ENCODE measurements around the gene IDUA.
A peak's percentile ranks its signal among the peaks of the same experiment; 100 is the strongest.

IDUA gene

DNA sequence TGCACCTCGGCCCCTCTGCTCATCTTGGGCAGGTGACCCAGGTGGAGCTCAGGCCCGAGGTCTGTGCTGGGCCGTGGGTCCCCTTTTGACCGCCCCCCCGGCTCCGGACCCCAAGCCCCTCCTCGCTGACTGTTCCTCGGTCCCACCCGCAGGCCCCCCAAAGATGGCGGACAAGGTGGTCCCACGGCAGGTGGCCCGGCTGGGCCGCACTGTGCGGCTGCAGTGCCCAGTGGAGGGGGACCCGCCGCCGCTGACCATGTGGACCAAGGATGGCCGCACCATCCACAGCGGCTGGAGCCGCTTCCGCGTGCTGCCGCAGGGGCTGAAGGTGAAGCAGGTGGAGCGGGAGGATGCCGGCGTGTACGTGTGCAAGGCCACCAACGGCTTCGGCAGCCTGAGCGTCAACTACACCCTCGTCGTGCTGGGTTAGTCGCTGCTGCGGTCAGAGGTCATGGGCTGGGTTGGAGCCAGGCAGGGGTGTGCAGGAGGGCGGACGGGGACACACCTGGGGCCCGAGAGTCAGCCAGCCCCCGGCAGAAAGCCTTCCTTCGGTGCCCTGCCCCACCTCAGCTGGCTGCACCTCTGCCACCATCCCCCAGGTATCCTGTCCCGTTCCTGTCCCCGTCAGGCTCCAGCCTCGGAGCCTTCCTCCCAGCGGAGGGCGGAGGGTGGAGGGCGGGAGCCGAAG is 35.4 kb downstream of the IDUA start:
- Histone ChIP-seq H3K18ac (ENCODE audit: low read depth in 1 of 2, low read length in 2 of 2) (no peak overlapping the region), H3K14ac (ENCODE audit: low read length in 2 of 2) (no peak overlapping the region), H3K4me1 (ENCODE audit: control insufficient read depth, insufficient read depth, low read depth, low read length) (peaks cover 52% of the 10 kb centered on the region), H4K8ac (ENCODE audit: low read length) (peak overlapping the region; percentile 45), H2BK15ac (ENCODE audit: low read depth, poor library complexity, severe bottlenecking) (no peak overlapping the region), H2AK5ac (ENCODE audit: low read length, severe bottlenecking) (no peak overlapping the region), H3K36me3 (ENCODE audit: control insufficient read depth in 1 of 2, insufficient read depth in 2 of 2, low read depth in 1 of 2, low read length in 2 of 2) (peaks cover 20 to 64% of the 10 kb centered on the region in 2 experiments), H3K4ac (ENCODE audit: low read depth in 1 of 2, low read length in 2 of 2) (no peak overlapping the region), H3K9me3 (ENCODE audit: control insufficient read depth, low read length) (no peaks in the 10 kb centered on the region), H3K27me3 (ENCODE audit: control insufficient read depth in 1 of 2, insufficient read depth in 1 of 2, low read length in 2 of 2) (no peaks in the 10 kb centered on the region), H2BK5ac (ENCODE audit: low read depth, low read length, poor library complexity, severe bottlenecking) (no peak overlapping the region), H2BK120ac (ENCODE audit: low read depth, low read length) (no peak overlapping the region), H2BK12ac (ENCODE audit: low read length in 2 of 2) (no peak overlapping the region), H3K27ac (ENCODE audit: low read length, poor library complexity, severe bottlenecking) (no peak overlapping the region), H3K23ac (ENCODE audit: low read length in 2 of 2) (no peak overlapping the region), H3K4me3 (ENCODE audit: insufficient read depth in 1 of 2, low read depth in 1 of 2, low read length in 2 of 2) (no peak overlapping the region), H3K79me1 (replicated peaks; ENCODE audit: low read length, poor library complexity, severe bottlenecking) (peaks cover 31% of the 10 kb centered on the region), H2AFZ (ENCODE audit: low read depth, low read length) (no peak overlapping the region), H3K9ac (ENCODE audit: low read length) (no peak overlapping the region), H3K4me2 (ENCODE audit: low read length, poor library complexity, severe bottlenecking) (no peak overlapping the region), H4K91ac (ENCODE audit: low read length) (no peak overlapping the region)
- 96% methylated on average over 46 of the region's 46 CpGs for WGBS
- DNase-seq, result no peak

DNA sequence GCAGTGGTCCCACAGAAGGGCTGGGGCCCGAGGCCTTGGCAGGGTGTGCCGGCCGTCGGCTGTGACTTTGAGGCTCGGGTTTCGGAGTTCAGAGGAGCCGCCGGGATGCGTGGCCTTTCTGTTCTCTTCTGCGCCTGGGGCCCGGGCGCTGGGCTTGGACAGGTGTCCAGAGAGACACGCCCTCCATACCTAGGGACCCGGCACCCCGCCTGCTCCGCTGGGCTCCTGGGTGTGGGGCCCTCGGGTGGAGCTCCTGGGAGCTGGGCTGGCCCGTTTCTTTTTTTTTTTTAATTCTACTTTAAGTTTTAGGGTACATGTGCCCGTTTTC is 35.9 kb downstream of the IDUA start:
- Histone ChIP-seq H2BK5ac (ENCODE audit: low read depth, low read length, poor library complexity, severe bottlenecking) (no peak overlapping the region), H3K4me2 (ENCODE audit: low read length, poor library complexity, severe bottlenecking) (no peak overlapping the region), H3K4me1 (ENCODE audit: control insufficient read depth, insufficient read depth, low read depth, low read length) (peaks cover 54% of the 10 kb centered on the region), H3K14ac (ENCODE audit: low read length in 2 of 2) (no peak overlapping the region), H3K27me3 (ENCODE audit: control insufficient read depth in 1 of 2, insufficient read depth in 1 of 2, low read length in 2 of 2) (no peaks in the 10 kb centered on the region), H2BK120ac (ENCODE audit: low read depth, low read length) (no peak overlapping the region), H3K23ac (ENCODE audit: low read length in 2 of 2) (no peak overlapping the region), H4K8ac (ENCODE audit: low read length) (no peak overlapping the region), H3K27ac (ENCODE audit: low read length, poor library complexity, severe bottlenecking) (no peak overlapping the region), H3K4me3 (ENCODE audit: insufficient read depth in 1 of 2, low read depth in 1 of 2, low read length in 2 of 2) (no peak overlapping the region), H2BK12ac (ENCODE audit: low read length in 2 of 2) (no peak overlapping the region), H2BK15ac (ENCODE audit: low read depth, poor library complexity, severe bottlenecking) (no peak overlapping the region), H2AFZ (ENCODE audit: low read depth, low read length) (no peak overlapping the region), H2AK5ac (ENCODE audit: low read length, severe bottlenecking) (no peak overlapping the region), H3K9ac (ENCODE audit: low read length) (no peak overlapping the region), H3K4ac (ENCODE audit: low read depth in 1 of 2, low read length in 2 of 2) (no peak overlapping the region), H4K91ac (ENCODE audit: low read length) (no peak overlapping the region), H3K79me1 (replicated peaks; ENCODE audit: low read length, poor library complexity, severe bottlenecking) (peaks cover 30% of the 10 kb centered on the region), H3K36me3 (ENCODE audit: control insufficient read depth in 1 of 2, insufficient read depth in 2 of 2, low read depth in 1 of 2, low read length in 2 of 2) (peaks cover 20 to 59% of the 10 kb centered on the region in 2 experiments), H3K9me3 (ENCODE audit: control insufficient read depth, low read length) (no peaks in the 10 kb centered on the region), H3K18ac (ENCODE audit: low read depth in 1 of 2, low read length in 2 of 2) (no peak overlapping the region)
- 94% methylated on average over 19 of the region's 19 CpGs for WGBS
- no peak for DNase-seq

DNA sequence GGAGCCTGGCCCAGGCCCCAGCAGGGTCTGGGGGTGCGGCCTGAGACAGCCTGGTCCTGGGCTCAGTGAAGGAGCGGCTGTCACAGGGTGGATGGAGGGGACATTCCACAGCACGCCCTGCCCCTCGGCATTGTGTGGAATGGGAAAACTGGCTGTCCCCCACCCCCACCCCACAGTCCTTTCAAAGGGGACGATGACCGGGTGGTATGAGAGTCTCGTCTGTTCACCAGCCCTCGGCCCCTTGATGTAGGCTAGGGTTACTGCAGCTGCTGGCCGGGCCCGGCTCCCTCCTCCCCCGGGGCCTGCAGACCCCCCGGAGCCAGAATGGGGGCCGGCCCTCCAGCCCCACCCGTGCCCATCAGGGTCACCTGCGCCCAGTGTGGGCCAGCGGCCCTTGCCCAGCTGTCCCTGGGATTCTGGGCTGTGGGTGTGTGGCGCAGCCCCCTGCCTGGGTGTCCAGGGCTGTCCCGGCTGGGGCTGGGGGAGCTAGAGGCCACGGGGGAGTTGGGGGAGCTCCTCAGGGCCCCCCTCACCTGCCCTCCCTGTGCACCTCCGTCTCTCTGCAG is 36.3 kb downstream of the IDUA start:
- H3K27ac ChIP-seq (ENCODE audit: low read length, poor library complexity, severe bottlenecking), result no peak overlapping the region
- WGBS, result 95% methylated on average over 17 of the region's 20 CpGs
- H2AK5ac ChIP-seq (ENCODE audit: low read length, severe bottlenecking), result no peak overlapping the region
- no peak overlapping the region for H2BK12ac ChIP-seq (ENCODE audit: low read length in 2 of 2)
- no peak for DNase-seq
- H2AFZ ChIP-seq (ENCODE audit: low read depth, low read length), result no peak overlapping the region
- peaks cover 30% of the 10 kb centered on the region for H3K79me1 ChIP-seq (replicated peaks; ENCODE audit: low read length, poor library complexity, severe bottlenecking)
- peaks cover 20 to 58% of the 10 kb centered on the region in 2 experiments for H3K36me3 ChIP-seq (ENCODE audit: control insufficient read depth in 1 of 2, insufficient read depth in 2 of 2, low read depth in 1 of 2, low read length in 2 of 2)
- no peak overlapping the region for H2BK15ac ChIP-seq (ENCODE audit: low read depth, poor library complexity, severe bottlenecking)
- H3K9me3 ChIP-seq (ENCODE audit: control insufficient read depth, low read length), result no peaks in the 10 kb centered on the region
- H4K8ac ChIP-seq (ENCODE audit: low read length), result no peak overlapping the region
- H4K91ac ChIP-seq (ENCODE audit: low read length), result no peak overlapping the region
- H3K9ac ChIP-seq (ENCODE audit: low read length), result no peak overlapping the region
- H3K4me3 ChIP-seq (ENCODE audit: insufficient read depth in 1 of 2, low read depth in 1 of 2, low read length in 2 of 2), result no peak overlapping the region
- H3K4me1 ChIP-seq (ENCODE audit: control insufficient read depth, insufficient read depth, low read depth, low read length), result peaks cover 54% of the 10 kb centered on the region
- no peak overlapping the region for H3K23ac ChIP-seq (ENCODE audit: low read length in 2 of 2)
- H3K18ac ChIP-seq (ENCODE audit: low read depth in 1 of 2, low read length in 2 of 2), result no peak overlapping the region
- no peak overlapping the region for H2BK5ac ChIP-seq (ENCODE audit: low read depth, low read length, poor library complexity, severe bottlenecking)
- H3K4me2 ChIP-seq (ENCODE audit: low read length, poor library complexity, severe bottlenecking), result no peak overlapping the region
- H3K14ac ChIP-seq (ENCODE audit: low read length in 2 of 2), result no peak overlapping the region
- H2BK120ac ChIP-seq (ENCODE audit: low read depth, low read length), result no peak overlapping the region
- no peaks in the 10 kb centered on the region for H3K27me3 ChIP-seq (ENCODE audit: control insufficient read depth in 1 of 2, insufficient read depth in 1 of 2, low read length in 2 of 2)
- H3K4ac ChIP-seq (ENCODE audit: low read depth in 1 of 2, low read length in 2 of 2), result no peak overlapping the region

DNA sequence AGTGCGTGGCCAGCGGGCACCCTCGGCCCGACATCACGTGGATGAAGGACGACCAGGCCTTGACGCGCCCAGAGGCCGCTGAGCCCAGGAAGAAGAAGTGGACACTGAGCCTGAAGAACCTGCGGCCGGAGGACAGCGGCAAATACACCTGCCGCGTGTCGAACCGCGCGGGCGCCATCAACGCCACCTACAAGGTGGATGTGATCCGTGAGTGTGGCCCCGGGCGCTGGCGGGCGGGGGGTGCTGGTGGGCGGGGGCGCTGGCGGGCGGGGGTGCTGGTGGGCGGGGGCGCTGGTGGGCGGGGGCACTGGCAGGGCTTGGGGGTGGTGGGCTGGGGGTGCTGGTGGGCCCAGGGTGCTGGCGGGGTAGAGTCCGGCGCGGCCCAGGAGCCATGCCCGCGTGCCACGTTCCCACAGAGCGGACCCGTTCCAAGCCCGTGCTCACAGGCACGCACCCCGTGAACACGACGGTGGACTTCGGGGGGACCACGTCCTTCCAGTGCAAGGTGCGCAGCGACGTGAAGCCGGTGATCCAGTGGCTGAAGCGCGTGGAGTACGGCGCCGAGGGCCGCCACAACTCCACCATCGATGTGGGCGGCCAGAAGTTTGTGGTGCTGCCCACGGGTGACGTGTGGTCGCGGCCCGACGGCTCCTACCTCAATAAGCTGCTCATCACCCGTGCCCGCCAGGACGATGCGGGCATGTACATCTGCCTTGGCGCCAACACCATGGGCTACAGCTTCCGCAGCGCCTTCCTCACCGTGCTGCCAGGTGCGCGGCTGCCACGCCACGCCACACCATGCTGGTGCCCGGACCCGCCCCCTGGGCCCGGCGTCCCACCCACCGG is 37.3 kb downstream of the IDUA start:
- no peak overlapping the region for H3K4ac ChIP-seq (ENCODE audit: low read depth in 1 of 2, low read length in 2 of 2)
- H2BK15ac ChIP-seq (ENCODE audit: low read depth, poor library complexity, severe bottlenecking), result no peak overlapping the region
- H3K27ac ChIP-seq (ENCODE audit: low read length, poor library complexity, severe bottlenecking), result no peak overlapping the region
- no peak overlapping the region for H3K9ac ChIP-seq (ENCODE audit: low read length)
- H4K91ac ChIP-seq (ENCODE audit: low read length), result no peak overlapping the region
- H3K79me1 ChIP-seq (replicated peaks; ENCODE audit: low read length, poor library complexity, severe bottlenecking), result peaks cover 23% of the 10 kb centered on the region
- no peak overlapping the region for H2BK12ac ChIP-seq (ENCODE audit: low read length in 2 of 2)
- no peak overlapping the region for H3K23ac ChIP-seq (ENCODE audit: low read length in 2 of 2)
- H3K27me3 ChIP-seq (ENCODE audit: control insufficient read depth in 1 of 2, insufficient read depth in 1 of 2, low read length in 2 of 2), result peaks cover 0 to 9% of the 10 kb centered on the region in 2 experiments
- H3K4me1 ChIP-seq (ENCODE audit: control insufficient read depth, insufficient read depth, low read depth, low read length), result peaks cover 47% of the 10 kb centered on the region
- H3K18ac ChIP-seq (ENCODE audit: low read depth in 1 of 2, low read length in 2 of 2), result no peak overlapping the region
- H2AFZ ChIP-seq (ENCODE audit: low read depth, low read length), result no peak overlapping the region
- no peak overlapping the region for H2BK120ac ChIP-seq (ENCODE audit: low read depth, low read length)
- WGBS, result 99% methylated on average over 61 of the region's 83 CpGs
- DNase-seq, result no peak
- H3K36me3 ChIP-seq (ENCODE audit: control insufficient read depth in 1 of 2, insufficient read depth in 2 of 2, low read depth in 1 of 2, low read length in 2 of 2), result peaks cover 20 to 58% of the 10 kb centered on the region in 2 experiments
- H2BK5ac ChIP-seq (ENCODE audit: low read depth, low read length, poor library complexity, severe bottlenecking), result no peak overlapping the region
- no peak overlapping the region for H3K14ac ChIP-seq (ENCODE audit: low read length in 2 of 2)
- no peak overlapping the region for H3K4me2 ChIP-seq (ENCODE audit: low read length, poor library complexity, severe bottlenecking)
- H3K9me3 ChIP-seq (ENCODE audit: control insufficient read depth, low read length), result no peaks in the 10 kb centered on the region
- no peak overlapping the region for H3K4me3 ChIP-seq (ENCODE audit: insufficient read depth in 1 of 2, low read depth in 1 of 2, low read length in 2 of 2)
- H4K8ac ChIP-seq (ENCODE audit: low read length), result no peak overlapping the region
- H2AK5ac ChIP-seq (ENCODE audit: low read length, severe bottlenecking), result no peak overlapping the region

Measured in mesenchymal stem cell (in vitro differentiated cells and primary cell).